Neural progenitor cell (in vitro differentiated cells): ENCODE data around the gene TMEM150C.
"Not testable (repeated sequence)": the region's sequence is repeated elsewhere in the genome, so short reads cannot be mapped to it uniquely, and the experiment has no call there.

ENCODE experiments used
- EZH2 ChIP-seq: fragments of 200-600 bp; sonication (generic); IDR thresholded peaks from 2 replicates; pipeline ENCODE4 v1.6.1; 2017; ENCODE audit warnings: antibody characterized with exemption, mild to moderate bottlenecking, moderate library complexity
- TF ChIP-seq, protein P1 (sequence below): fragments of 200-600 bp; sonication (generic); IDR thresholded peaks from 2 replicates; pipeline ENCODE4 v1.5.1; 2017; ENCODE audit warnings: antibody characterized with exemption, mild to moderate bottlenecking

DNA sequence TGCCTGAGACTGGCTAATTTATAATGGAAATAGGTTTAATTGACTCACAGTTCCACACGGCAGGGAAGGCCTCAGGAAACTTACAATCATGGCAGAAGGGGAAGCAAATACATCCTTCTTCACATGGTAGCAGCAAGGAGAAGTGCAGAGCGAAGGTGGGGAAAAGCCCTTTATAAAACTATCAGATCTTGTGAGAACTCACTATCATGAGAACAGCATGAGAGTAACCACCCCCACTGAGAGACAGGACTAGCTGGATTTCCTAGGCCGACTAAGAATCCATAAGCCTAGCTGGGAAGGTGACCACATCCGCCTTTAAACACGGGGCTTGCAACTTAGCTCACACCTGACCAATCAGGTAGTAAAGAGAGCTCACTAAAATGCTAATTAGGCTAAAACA lies 88.7 kb downstream of the TMEM150C start:
- not testable (repeated sequence) for TF ChIP-seq EZH2
- TF ChIP-seq, protein P1, sequence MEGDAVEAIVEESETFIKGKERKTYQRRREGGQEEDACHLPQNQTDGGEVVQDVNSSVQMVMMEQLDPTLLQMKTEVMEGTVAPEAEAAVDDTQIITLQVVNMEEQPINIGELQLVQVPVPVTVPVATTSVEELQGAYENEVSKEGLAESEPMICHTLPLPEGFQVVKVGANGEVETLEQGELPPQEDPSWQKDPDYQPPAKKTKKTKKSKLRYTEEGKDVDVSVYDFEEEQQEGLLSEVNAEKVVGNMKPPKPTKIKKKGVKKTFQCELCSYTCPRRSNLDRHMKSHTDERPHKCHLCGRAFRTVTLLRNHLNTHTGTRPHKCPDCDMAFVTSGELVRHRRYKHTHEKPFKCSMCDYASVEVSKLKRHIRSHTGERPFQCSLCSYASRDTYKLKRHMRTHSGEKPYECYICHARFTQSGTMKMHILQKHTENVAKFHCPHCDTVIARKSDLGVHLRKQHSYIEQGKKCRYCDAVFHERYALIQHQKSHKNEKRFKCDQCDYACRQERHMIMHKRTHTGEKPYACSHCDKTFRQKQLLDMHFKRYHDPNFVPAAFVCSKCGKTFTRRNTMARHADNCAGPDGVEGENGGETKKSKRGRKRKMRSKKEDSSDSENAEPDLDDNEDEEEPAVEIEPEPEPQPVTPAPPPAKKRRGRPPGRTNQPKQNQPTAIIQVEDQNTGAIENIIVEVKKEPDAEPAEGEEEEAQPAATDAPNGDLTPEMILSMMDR: not testable (repeated sequence)
